Karpas-422 (cell line): Measurements from ENCODE around the gene C1R. TPM values are rescaled to one million over a fixed set of nuclear protein-coding genes. Genes with fewer than 3 reads are reported as not detected.

Experiments
- DNase-seq: peaks from one replicate; pipeline ENCODE4 v3.0.0-alpha.2; 2015
- H2AFZ ChIP-seq: fragments of 200-600 bp; sonication (generic); 2 replicates; pipeline ENCODE4 v1.6.1; 2014; ENCODE audit warnings: antibody characterized with exemption, low read length, mixed read lengths
- H3K27ac ChIP-seq: fragments of 200-600 bp; sonication (generic); 2 replicates; pipeline ENCODE4 v1.5.1; 2014; ENCODE audit warnings: mild to moderate bottlenecking, low read length, moderate library complexity
- H3K27me3 ChIP-seq: fragments of 200-600 bp; sonication (generic); 2 replicates; pipeline ENCODE4 v1.6.1; 2014; ENCODE audit warnings: low read length, mixed read lengths
- H3K36me3 ChIP-seq: fragments of 200-600 bp; sonication (generic); 2 replicates; pipeline ENCODE4 v1.6.1; 2014; ENCODE audit warnings: low read length, mixed read lengths; ENCODE audit not compliant: insufficient read depth
- H3K4me1 ChIP-seq: fragments of 200-600 bp; sonication (generic); 2 replicates; pipeline ENCODE4 v1.6.1; 2014; ENCODE audit warnings: mild to moderate bottlenecking, low read length, mixed read lengths
- H3K4me2 ChIP-seq: fragments of 200-600 bp; sonication (generic); 2 replicates; pipeline ENCODE4 v1.6.1; 2014; ENCODE audit warnings: low read length, low read depth, mild to moderate bottlenecking; ENCODE audit not compliant: poor library complexity, severe bottlenecking
- H3K4me3 ChIP-seq: fragments of 200-600 bp; sonication (generic); 2 replicates; pipeline ENCODE4 v1.5.1; 2014; ENCODE audit warnings: mild to moderate bottlenecking, antibody characterized with exemption, low read length, mixed read lengths
- H3K79me2 ChIP-seq: fragments of 200-600 bp; sonication (generic); 2 replicates; pipeline ENCODE4 v1.6.1; 2014; ENCODE audit warnings: mild to moderate bottlenecking, low read length, mixed read lengths
- H3K9ac ChIP-seq: fragments of 200-600 bp; sonication (generic); 2 replicates; pipeline ENCODE4 v1.6.0; 2014; ENCODE audit warnings: low read length
- H3K9me2 ChIP-seq: fragments of 200-600 bp; sonication (generic), shearing (Covaris generic); replicated peaks from 2 replicates; pipeline ENCODE4 v1.6.0; 2014; ENCODE audit warnings: mild to moderate bottlenecking, low read length, moderate library complexity; ENCODE audit not compliant: insufficient read depth
- H3K9me3 ChIP-seq: fragments of 300-700, 200-600 bp; sonication (generic); 2 replicates; pipeline ENCODE4 v1.6.1; 2014; ENCODE audit warnings: low read length, mixed read lengths
- H4K20me1 ChIP-seq: fragments of 200-600 bp; sonication (generic); 2 replicates; pipeline ENCODE4 v1.6.1; 2014; ENCODE audit warnings: mild to moderate bottlenecking, antibody characterized with exemption, low read length, low read depth; ENCODE audit not compliant: insufficient read depth
- total RNA-seq: library from RNA; depleted of rRNA; stranded (reverse); fragments of >200 nt; shearing (Covaris generic); gene quantifications from 2 replicates; pipeline ENCODE4 v1.2.3, GENCODE V29; 2014; ENCODE audit warnings: low replicate concordance

The C1R gene
- total RNA-seq, 1 experiment from 2014 or later: 2.8 TPM

DNA sequence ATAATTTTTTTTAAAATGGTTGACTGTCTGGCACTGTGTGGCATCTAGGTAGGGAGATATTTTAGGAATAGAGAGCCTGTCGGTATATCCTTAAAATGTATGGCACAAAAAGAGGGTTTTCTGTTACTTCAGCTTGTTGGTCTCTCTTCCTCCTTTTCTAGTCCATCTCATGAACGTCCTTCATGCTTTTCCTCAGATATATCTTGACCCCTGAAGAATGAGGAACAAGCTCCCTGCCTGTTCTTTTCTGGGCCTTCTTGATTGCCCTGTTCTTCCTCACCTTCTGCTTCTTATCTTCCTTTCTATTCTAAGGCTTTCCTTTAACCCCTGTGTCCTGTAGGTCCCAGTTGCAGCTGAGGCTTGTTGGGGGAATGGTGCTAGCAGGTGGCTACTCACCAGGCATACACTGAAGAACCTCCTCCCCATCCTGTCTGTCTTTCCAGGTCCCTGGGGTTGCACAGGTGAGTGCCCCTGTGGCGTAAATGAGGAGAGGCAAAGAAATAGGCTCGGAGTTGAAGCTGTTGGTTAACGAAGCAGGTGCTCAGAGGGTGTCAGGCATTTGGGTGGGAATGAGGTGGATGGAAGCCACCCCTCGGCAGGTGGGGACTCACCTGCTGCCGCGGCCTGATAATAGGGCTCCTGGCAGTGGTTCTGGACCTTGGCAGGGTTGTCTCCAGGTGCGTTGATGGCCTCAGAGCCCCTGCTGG, 7.2 kb upstream of the C1R start:
- peak overlapping the region; percentile 95 for H3K27ac ChIP-seq
- no peaks in the 10 kb centered on the region for H4K20me1 ChIP-seq

DNA sequence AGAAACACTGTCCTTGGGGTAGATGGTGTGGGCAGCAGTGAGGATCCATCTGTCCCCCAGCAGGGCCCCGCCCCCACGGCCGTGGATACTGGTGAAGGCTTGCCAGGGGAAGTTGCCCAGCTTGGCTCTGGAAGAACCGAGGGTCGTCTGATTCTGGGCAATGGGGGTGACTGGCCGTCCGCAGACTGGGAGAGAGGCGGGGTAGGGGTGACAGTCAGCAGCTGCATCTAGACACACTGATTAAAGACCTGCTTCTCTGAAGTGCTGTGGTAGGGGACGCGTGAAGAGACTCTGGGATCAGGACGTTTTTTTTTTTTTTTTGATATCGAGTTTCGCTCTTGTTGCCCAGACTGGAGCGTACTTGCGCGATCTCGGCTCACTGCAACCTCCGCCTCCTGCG, 4.7 kb upstream of the C1R start:
- H3K79me2 ChIP-seq: no peaks in the 10 kb centered on the region
- no peak for DNase-seq
- no peak overlapping the region for H3K4me3 ChIP-seq
- H3K36me3 ChIP-seq: peaks cover 9% of the 10 kb centered on the region
- H3K27me3 ChIP-seq: no peaks in the 10 kb centered on the region
- no peak overlapping the region for H3K27ac ChIP-seq
- H3K9me3 ChIP-seq: no peaks in the 10 kb centered on the region
- no peak overlapping the region for H3K4me2 ChIP-seq
- H3K4me1 ChIP-seq: peaks cover 70% of the 10 kb centered on the region
- H2AFZ ChIP-seq: no peak overlapping the region
- no peaks in the 10 kb centered on the region for H4K20me1 ChIP-seq
- no peak overlapping the region for H3K9ac ChIP-seq
- H3K9me2 ChIP-seq: no peaks in the 10 kb centered on the region

More for the DNA sequence above, 7.2 kb upstream of the C1R start:
- peak overlapping the region; percentile 65 for H3K9ac ChIP-seq
- peaks cover 9% of the 10 kb centered on the region for H3K36me3 ChIP-seq
- H3K4me1 ChIP-seq: peaks cover 88% of the 10 kb centered on the region
- H3K9me3 ChIP-seq: no peaks in the 10 kb centered on the region
- no peaks in the 10 kb centered on the region for H3K9me2 ChIP-seq
- peak overlapping the region; percentile 69 for H3K4me2 ChIP-seq
- H3K4me3 ChIP-seq: peak overlapping the region; percentile 49
- no peaks in the 10 kb centered on the region for H3K27me3 ChIP-seq
- H2AFZ ChIP-seq: no peak overlapping the region
- peaks cover 6% of the 10 kb centered on the region; the same call in 1 of the 2 replicates for H3K79me2 ChIP-seq
- DNase-seq: no peak

DNA sequence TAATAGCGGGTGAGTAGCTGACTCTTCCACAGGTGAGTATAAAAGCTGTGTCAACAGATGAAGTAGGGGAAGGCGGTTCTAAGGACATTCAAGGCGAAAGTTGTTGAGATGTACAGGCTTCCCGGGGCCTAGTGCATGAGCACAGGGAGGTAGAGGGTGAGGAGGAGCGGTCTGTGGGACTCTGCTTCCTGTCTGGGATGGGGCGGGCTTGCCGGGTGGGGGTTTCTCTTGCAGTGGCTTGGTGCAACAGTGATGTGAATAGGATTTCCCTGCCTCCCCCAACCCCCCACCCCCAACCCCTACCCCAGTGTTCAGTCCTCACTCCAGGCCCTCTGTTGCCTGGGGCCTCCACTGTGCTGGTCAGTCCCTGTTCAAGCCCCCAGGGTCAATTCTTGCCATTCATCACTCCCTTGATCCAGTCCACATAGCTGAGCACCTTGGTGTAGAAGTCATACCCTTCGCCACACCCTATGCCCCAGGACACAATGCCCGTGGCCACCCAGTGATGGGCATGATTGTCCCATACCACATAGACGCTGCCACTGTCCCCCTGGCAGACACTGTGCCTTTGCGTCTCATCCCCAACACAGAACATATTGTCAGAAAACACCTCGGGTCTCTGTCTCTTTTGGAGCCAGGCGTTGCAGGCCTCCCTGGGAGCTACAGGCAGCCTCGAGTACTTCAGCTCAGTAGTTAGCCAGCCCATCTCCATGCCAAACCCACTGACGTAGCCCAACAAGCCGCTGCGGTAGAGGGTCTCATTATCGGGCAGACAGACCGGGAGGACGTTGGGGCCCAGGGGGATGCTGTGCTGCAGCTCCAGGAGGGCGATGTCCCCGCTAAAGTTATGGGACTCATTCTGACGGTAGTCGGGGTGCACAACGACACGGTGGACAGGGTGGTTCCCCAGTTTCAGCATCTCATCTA, 4.0 kb upstream of the C1R start:
- DNase-seq: no peak
- Histone ChIP-seq H3K4me1 (peaks cover 63% of the 10 kb centered on the region), H2AFZ (no peak overlapping the region), H3K9me2 (no peaks in the 10 kb centered on the region), H3K9ac (no peak overlapping the region), H3K9me3 (no peaks in the 10 kb centered on the region), H3K36me3 (peaks cover 9% of the 10 kb centered on the region), H3K4me2 (no peak overlapping the region), H4K20me1 (no peaks in the 10 kb centered on the region), H3K27ac (no peak overlapping the region), H3K27me3 (no peaks in the 10 kb centered on the region), H3K79me2 (no peaks in the 10 kb centered on the region), H3K4me3 (no peak overlapping the region)

DNA sequence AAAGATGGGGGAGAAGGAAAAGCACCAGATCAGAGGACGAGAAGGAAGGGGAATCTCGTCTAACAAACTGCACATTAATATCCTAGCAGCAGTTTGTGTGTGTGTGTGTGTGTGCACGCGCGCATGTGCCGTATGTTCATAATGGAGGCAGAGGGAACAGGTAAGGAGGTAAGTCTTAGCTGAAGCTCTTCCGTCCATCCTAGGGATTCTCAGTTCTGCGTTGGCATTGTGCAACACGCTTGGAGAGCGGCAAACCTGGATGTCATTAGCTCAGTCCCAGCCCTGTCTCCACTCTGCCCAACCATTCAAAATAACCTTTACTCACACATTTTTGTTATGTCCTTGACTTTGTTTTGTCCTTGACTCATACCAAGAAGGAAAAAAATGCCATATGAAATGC, 1.6 kb upstream of the C1R start:
- H3K27ac ChIP-seq: no peak overlapping the region
- no peak overlapping the region for H3K9ac ChIP-seq
- no peak overlapping the region for H2AFZ ChIP-seq
- H3K4me3 ChIP-seq: no peak overlapping the region
- H3K9me3 ChIP-seq: no peaks in the 10 kb centered on the region
- no peaks in the 10 kb centered on the region for H4K20me1 ChIP-seq
- H3K27me3 ChIP-seq: no peaks in the 10 kb centered on the region
- no peak for DNase-seq
- no peaks in the 10 kb centered on the region for H3K9me2 ChIP-seq
- peaks cover 40% of the 10 kb centered on the region for H3K4me1 ChIP-seq
- H3K79me2 ChIP-seq: no peaks in the 10 kb centered on the region
- no peak overlapping the region for H3K4me2 ChIP-seq
- peaks cover 7% of the 10 kb centered on the region for H3K36me3 ChIP-seq

GRCh38 chr12:7093486-7093885, 1.2 kb upstream of the C1R start:
- no peak overlapping the region for H3K4me3 ChIP-seq
- no peaks in the 10 kb centered on the region for H3K9me3 ChIP-seq
- H3K27ac ChIP-seq: no peak overlapping the region
- no peaks in the 10 kb centered on the region for H3K9me2 ChIP-seq
- no peak overlapping the region for H2AFZ ChIP-seq
- H3K27me3 ChIP-seq: no peaks in the 10 kb centered on the region
- no peak overlapping the region for H3K4me2 ChIP-seq
- H3K9ac ChIP-seq: no peak overlapping the region
- no peak for DNase-seq
- H3K4me1 ChIP-seq: peaks cover 38% of the 10 kb centered on the region
- no peaks in the 10 kb centered on the region for H3K79me2 ChIP-seq
- no peaks in the 10 kb centered on the region for H4K20me1 ChIP-seq
- peaks cover 4% of the 10 kb centered on the region for H3K36me3 ChIP-seq

DNA sequence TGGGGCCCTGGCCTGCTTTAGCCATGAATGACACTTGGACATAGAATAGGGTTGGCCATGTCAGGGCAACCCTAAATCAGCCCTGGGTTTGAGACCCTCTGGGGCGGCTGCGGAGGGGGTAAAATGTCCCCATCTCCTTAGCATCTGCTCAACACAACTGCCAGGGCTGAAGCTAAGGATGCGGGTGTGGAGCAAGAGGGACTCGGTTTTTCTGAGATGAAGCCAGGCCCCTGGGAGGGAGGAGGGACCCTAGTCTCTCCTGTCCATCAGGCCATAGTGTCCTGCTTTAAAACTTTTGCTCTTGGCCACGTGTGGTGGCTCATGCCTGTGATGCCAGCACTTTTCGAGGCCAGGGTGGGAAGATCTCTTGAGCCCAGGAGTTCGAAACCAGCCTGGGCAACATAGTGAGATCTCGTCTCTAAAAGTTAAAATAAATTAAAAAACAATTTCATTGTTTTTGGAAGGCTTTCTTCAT, 778 bp upstream of the C1R start:
- Histone ChIP-seq H3K27me3 (no peaks in the 10 kb centered on the region), H3K9me3 (no peaks in the 10 kb centered on the region), H3K4me1 (peaks cover 33% of the 10 kb centered on the region), H3K79me2 (no peaks in the 10 kb centered on the region), H3K4me3 (no peak overlapping the region), H3K36me3 (no peaks in the 10 kb centered on the region), H3K4me2 (no peak overlapping the region), H3K27ac (no peak overlapping the region), H2AFZ (no peak overlapping the region), H3K9ac (no peak overlapping the region), H4K20me1 (no peaks in the 10 kb centered on the region), H3K9me2 (no peaks in the 10 kb centered on the region)
- DNase-seq: no peak

DNA sequence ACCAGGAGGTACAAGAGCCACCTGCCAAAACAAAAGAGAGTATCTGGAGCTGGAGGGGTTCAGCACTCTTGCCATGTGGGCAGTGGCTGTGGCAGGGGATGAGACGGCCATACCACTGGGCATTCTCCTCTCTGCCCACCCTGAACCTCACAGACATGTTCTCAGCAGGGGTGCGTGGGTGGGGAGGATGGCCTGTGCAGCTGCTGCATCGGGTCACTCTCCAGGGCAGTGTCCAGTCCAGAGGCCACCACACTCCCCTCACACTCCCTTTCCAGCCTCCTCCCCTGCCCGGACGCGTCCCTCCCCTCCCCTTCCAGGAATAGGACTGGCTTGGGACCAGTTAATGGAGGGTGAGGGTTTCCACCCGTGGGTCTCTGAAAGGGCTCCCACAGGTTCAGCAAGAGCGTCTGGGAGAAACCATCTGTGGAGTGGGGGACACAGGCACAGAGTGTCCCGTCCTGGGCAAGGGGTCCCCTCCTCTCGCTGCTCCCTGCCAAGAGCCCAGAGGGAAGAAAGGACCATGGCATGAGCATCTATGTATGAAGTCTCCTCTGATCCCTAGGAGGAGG, 501 bp downstream of the C1R start:
- H3K27ac ChIP-seq: no peak overlapping the region

DNA sequence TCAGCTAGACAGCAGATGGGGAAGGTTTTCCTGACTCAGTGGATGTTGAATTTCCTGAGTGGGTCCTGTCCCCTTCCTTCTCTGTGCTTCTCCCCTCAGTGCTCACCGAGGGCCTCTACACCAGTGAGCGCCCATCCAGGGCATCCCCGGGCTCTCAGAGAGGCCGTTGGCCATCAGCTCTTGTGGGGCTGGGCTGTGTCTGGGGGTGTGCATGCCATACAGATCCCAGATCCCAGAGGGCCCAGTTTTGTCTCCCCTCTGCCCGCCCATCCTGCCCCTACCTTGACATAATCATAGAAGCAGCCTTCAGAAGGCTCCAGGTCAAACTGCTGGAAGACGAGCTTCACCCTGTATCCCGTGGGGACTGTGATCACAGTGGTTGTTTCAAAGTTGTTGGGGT, 1.1 kb downstream of the C1R start:
- H3K9ac ChIP-seq: no peak overlapping the region
- H3K9me2 ChIP-seq: no peaks in the 10 kb centered on the region
- no peaks in the 10 kb centered on the region for H4K20me1 ChIP-seq
- no peak overlapping the region for H3K27ac ChIP-seq
- H3K36me3 ChIP-seq: no peaks in the 10 kb centered on the region
- H3K9me3 ChIP-seq: no peaks in the 10 kb centered on the region
- H3K4me2 ChIP-seq: no peak overlapping the region
- H3K4me3 ChIP-seq: no peak overlapping the region
- H3K4me1 ChIP-seq: peaks cover 22% of the 10 kb centered on the region
- H2AFZ ChIP-seq: no peak overlapping the region
- H3K27me3 ChIP-seq: no peaks in the 10 kb centered on the region
- H3K79me2 ChIP-seq: no peaks in the 10 kb centered on the region
- DNase-seq: no peak

More for the DNA sequence above, 501 bp downstream of the C1R start:
- Histone ChIP-seq H3K4me1 (peaks cover 27% of the 10 kb centered on the region), H3K9me2 (no peaks in the 10 kb centered on the region), H4K20me1 (no peaks in the 10 kb centered on the region), H3K4me3 (no peak overlapping the region), H3K27me3 (no peaks in the 10 kb centered on the region), H3K79me2 (no peaks in the 10 kb centered on the region), H2AFZ (no peak overlapping the region), H3K36me3 (no peaks in the 10 kb centered on the region), H3K4me2 (peak overlapping the region; percentile 38), H3K9me3 (no peaks in the 10 kb centered on the region), H3K9ac (no peak overlapping the region)
- no peak for DNase-seq
